GM13977 (cell line): ENCODE results near the gene RAB1B.
A peak's percentile ranks its signal among the peaks of the same experiment; 100 is the strongest.

Experiments used
- DNase-seq: peaks from one replicate; pipeline ENCODE4 v3.0.0; 2012; ENCODE audit warnings: low spot score
- in situ Hi-C: fragments of 300-500 bp; cut with MboI; formaldehyde crosslinking; loops from one replicate; pipeline ENCODE4 v1.12.0; 2022; ENCODE audit warnings: low sequenced_read_pairs, low pct_unique_long_range_greater_than_20kb, mixed read lengths, inconsistent platforms; ENCODE audit not compliant: unreplicated experiment
- TF ChIP-seq, protein P1 (sequence below): IDR thresholded peaks from 2 replicates; pipeline ENCODE4 v1.5.1; 2012; ENCODE audit warnings: mild to moderate bottlenecking, control low read depth; ENCODE audit not compliant: insufficient read depth; ENCODE audit errors: extremely low read depth, missing control alignments

RAB1B gene

DNA sequence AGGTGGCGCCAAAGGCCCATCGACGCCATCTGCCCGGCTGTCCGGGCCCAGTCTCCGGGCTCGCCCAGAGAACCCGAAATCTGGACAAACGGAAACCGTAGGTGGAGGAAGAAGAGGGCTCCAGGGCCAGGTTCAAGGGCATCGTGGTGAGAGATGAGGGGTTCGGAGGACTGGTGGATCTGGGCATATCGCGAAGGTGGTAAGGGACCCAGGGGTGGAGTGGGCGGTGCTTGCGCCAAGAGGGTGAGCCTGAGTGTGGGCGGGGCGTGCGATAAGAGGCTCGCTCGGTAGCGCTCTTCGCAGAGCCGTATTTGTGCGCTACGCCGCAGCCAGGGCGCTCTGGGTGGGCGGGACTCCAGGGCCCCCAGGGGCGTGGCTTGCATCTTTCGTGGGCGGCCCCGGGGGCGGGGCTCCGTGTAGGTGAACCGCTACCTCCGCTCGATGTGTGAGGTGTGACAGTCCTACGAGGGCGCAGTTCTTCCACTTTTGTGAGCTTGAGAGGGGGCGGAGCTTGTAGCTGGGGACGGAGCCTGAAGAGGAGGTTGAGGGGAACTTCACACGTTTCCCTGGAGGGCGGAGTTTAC lies 43.6 kb downstream of the RAB1B start:
- DNase-seq, result peak; percentile 86
- TF ChIP-seq, protein P1, sequence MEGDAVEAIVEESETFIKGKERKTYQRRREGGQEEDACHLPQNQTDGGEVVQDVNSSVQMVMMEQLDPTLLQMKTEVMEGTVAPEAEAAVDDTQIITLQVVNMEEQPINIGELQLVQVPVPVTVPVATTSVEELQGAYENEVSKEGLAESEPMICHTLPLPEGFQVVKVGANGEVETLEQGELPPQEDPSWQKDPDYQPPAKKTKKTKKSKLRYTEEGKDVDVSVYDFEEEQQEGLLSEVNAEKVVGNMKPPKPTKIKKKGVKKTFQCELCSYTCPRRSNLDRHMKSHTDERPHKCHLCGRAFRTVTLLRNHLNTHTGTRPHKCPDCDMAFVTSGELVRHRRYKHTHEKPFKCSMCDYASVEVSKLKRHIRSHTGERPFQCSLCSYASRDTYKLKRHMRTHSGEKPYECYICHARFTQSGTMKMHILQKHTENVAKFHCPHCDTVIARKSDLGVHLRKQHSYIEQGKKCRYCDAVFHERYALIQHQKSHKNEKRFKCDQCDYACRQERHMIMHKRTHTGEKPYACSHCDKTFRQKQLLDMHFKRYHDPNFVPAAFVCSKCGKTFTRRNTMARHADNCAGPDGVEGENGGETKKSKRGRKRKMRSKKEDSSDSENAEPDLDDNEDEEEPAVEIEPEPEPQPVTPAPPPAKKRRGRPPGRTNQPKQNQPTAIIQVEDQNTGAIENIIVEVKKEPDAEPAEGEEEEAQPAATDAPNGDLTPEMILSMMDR, result peak; percentile 19
- in situ Hi-C loops, result no loop called here

DNA sequence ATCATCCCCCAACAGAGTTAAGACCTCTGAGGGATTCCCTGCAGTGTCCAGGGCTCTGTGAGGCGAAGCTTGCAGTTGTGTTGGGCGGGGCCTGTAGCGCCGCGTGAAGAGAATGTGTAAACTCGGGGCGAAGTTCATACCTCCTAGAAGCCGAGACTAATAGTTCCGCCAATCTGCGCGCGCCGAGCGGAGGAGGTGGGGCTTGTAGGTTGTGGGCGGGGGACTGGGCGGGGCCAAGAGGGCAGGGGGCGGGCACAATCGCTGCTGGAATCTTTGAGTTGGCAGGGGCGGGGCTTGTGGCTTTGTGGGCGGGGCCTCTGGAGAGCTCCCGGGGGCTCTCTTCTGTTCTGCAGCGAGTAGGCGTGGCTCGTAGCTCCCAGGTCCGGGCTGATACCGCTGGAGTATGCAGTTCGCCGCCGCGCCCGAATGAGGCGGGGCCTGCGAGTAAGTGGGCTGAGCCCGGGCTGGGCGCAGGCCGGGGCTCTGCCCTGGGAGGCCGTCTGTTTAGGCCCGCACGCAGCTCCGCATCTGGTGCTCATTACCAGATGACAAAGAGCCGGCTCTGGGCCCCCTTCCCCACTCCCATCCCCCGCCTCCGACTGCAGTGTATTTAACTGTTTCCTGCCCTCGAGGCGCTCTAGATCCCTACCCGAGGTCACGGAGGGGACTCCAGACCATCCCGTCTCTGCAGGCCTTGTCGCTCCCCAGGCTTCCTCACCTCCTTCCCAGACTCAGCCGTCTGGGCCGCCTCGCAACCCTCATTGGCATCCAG lies 44.3 kb downstream of the RAB1B start:
- DNase-seq, result peak; percentile 99
- TF ChIP-seq, protein P1, result no peak

DNA sequence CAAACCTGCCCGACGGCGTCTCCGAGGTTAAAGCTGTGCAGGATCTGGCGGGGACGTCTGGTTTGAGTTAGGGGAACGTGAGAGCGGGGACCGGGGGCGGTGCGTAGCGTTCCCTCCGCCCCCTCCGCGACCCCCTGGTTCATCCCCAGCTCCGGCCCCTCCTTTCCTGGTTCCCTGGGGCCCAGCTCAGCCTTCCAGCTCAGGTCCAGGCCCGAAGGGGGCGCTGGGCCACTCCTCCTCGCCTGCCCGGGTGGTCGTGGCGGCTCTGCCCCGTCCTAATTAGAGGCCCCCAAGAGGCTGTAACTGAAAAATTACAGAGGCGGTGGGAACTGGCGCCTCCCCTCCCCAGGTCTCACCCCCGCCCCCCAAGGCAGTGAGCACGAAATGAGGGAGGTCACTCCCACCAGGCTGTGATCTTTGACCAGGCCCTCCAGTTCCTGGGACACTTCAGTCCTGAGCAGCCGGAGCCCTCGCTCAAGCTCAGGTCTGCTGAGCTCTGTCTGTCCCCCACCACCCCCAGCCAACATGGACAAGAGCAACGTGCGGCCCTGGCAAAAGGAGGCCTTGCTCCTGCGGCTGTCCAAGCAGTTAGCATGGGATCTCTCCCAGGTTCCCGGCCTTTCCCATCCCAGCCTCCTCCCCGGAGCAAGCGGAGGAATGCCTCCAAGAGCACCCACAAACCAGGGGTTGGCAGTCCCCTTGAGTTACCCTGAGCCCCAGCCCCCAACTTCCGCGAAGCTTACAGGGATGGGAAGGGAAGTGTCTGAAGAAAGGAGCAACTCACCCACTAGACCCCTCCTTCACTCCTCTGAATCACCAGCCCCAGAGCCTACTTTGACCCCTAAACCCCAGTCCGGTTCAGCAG lies 45.1 kb downstream of the RAB1B start:
- TF ChIP-seq, protein P1, result no peak
- in situ Hi-C loops, result no loop called here
- no peak for DNase-seq

More for the DNA sequence above, 44.3 kb downstream of the RAB1B start:
- in situ Hi-C loops, result no loop called here

DNA sequence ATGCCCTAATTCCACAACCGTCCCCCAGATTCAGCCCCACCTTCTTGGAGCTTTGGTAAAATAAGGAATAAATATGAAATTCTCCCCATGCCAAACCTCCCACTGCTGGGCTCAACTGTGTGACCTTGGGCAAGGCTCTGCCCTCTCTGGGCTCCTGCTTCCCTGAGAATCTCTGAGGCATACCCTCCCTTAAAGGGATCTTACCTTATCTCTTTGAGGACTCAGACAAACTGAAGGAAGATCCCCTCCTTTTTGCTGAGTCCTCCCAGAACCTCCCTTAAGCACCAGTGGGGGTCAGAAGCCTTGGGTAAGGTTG lies 45.7 kb downstream of the RAB1B start:
- TF ChIP-seq, protein P1, result no peak
- in situ Hi-C loops, result no loop called here
- no peak for DNase-seq

DNA sequence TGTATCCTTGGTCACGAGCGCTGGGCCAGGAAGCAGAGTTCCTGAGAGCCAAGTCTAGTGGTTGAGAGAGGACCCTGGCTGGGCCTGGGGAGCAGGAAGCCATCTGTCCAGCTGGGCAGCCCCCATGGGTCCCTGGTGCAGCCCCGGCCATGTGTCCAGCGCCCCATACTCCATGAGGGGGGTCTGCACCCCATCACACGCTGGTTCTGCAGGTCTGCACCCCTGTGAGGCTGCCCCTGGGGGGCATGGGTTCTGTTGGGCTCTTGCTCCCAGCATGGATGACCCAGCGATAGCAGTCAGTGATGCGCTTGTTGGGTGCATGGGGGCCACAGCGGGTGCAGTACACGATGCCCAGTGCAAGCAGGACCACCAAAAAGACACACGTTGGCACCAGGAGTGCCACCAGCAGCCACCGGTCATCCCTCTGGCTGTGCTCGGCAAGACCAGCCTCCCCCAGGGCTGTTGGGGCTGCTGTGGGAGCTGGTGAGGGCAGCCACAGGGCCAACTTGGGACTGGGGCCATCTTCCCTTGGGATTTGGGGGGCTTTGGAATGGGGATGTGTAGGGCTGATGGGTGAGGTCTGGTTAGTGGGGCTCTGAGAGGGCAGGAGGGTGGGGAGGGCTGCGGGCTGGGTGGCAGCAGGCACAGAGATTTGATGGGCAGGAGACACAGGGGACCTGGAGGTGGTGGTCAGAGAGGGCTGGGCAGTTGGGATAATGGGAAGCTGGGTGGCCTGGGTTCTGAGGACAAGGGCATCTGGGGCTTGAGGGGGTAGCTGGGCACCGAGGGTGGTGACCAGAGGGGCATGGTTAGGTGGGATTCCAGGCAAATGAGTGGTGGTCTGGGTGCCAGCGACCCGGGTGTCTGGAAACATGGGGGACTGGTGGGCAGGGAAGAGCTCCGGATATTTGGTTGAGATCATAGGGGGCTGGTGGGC lies 46.4 kb downstream of the RAB1B start:
- DNase-seq, result no peak
- in situ Hi-C loops, result no loop called here

More for the DNA sequence above, 46.4 kb downstream of the RAB1B start:
- TF ChIP-seq, protein P1, result no peak
